Upper lobe of right lung (tissue), 1 donor: ENCODE data around the gene TTLL13. TPM values are rescaled to one million over a fixed set of nuclear protein-coding genes. Genes with fewer than 3 reads are reported as not detected.

ENCODE experiments used
- ATAC-seq: fragments of 200-7000 bp; cut with Tn5 transposase; one replicate; pipeline ENCODE4 v1.9.1; 2020; ENCODE audit warnings: mild to moderate bottlenecking, moderate library complexity
- DNase-seq: peaks from one replicate; pipeline ENCODE4 v3.0.0-alpha.2; 2020
- H3K27ac ChIP-seq: fragments of 200-600 bp; one replicate; pipeline ENCODE4 v1.8.0; 2022
- H3K27me3 ChIP-seq: fragments of 200-600 bp; one replicate; pipeline ENCODE4 v1.8.0; 2022; ENCODE audit warnings: mild to moderate bottlenecking
- H3K36me3 ChIP-seq: fragments of 200-600 bp; one replicate; pipeline ENCODE4 v1.8.0; 2022
- H3K4me1 ChIP-seq: fragments of 200-600 bp; one replicate; pipeline ENCODE4 v1.8.0; 2022
- H3K4me3 ChIP-seq: fragments of 200-600 bp; one replicate; pipeline ENCODE4 v1.8.0; 2022; ENCODE audit warnings: mild to moderate bottlenecking
- H3K9me3 ChIP-seq: fragments of 200-600 bp; one replicate; pipeline ENCODE4 v1.8.0; 2022
- intact Hi-C: fragments of 100-400 bp; cut with DNase I; formaldehyde crosslinking; loops from one replicate; pipeline ENCODE4 v1.11.0; 2022
- long read RNA-seq: library from polyadenylated mRNA; unstranded; transcript quantifications from one replicate; pipeline ENCODE4 v2.0.0, GENCODE V29; 2021
- total RNA-seq: library from RNA; stranded (reverse); fragmentation: NEBNext Ultra II Directional; extraction: Animal tissue kit (Norgen Biotek cat#: 25700); gene quantifications from one replicate; pipeline ENCODE4 v1.2.1, GENCODE V29; 2021
- TF ChIP-seq, protein P1 (sequence below): fragments of 200-600 bp; IDR thresholded peaks from one replicate; pipeline ENCODE4 v1.8.0; 2022; ENCODE audit warnings: antibody characterized with exemption
- donor health status: DM: no; HTN: yes; CAD: no; lungs with severe emphysema.

The TTLL13 gene, protein sequence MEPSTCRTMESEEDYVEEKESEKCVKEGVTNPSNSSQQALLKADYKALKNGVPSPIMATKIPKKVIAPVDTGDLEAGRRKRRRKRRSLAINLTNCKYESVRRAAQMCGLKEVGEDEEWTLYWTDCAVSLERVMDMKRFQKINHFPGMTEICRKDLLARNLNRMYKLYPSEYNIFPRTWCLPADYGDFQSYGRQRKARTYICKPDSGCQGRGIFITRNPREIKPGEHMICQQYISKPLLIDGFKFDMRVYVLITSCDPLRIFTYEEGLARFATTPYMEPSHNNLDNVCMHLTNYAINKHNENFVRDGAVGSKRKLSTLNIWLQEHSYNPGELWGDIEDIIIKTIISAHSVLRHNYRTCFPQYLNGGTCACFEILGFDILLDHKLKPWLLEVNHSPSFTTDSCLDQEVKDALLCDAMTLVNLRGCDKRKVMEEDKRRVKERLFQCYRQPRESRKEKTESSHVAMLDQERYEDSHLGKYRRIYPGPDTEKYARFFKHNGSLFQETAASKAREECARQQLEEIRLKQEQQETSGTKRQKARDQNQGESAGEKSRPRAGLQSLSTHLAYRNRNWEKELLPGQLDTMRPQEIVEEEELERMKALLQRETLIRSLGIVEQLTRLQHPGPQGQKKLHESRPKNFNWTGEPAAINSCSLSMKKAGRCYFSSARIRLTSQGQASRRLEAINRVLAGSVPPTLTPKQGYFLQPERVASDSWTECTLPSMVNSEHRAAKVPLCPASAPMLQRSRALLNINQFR
- total RNA-seq = not detected
- long read RNA-seq = 0 reads

DNA sequence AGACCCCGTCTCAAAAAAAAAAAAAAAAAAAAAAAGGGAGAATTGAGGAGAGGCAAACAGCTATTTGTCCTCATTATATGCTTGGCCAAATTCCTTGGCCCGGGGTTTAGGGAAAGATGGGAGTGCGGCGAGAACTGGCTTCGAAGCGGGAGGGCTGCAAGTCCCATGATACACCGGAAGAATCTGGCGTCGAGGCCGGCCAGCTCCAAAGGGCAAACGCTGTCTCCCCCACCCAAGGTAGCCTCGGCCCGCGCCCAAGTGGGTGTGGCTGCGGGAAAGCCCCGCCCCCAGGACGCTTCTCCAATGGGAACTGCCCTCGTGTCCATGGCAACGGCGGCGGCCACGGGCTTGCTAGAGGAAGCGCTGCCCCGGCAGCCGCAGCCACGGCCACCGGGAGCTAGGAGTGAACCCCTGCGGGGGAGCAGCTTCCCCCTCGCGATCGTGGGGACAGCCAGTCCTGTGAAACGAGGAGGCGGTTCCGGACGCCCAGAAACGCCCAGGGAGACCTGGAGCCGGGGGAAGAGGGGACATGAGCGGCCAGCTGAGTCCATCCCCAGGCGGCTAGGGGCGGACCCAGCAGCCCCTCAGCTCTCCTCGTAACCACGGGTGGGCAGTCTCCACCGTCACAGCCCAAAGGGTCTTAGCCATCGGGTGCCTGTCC lies at the start of gene TTLL13:
Gene TTLL13 (plus strand): TSS at position 354 of the 661 bp plus-strand sequence. CDS start 1,075 bp downstream, outside the sequence.
- no peaks in the 10 kb centered on the region for H3K36me3 ChIP-seq
- ATAC-seq (peak; percentile 98), DNase-seq (peak; percentile 97)
- H3K27ac ChIP-seq = peak within 1 kb of the TSS; percentile 65
- intact Hi-C loops = no loop called here
- TF ChIP-seq, protein P1, sequence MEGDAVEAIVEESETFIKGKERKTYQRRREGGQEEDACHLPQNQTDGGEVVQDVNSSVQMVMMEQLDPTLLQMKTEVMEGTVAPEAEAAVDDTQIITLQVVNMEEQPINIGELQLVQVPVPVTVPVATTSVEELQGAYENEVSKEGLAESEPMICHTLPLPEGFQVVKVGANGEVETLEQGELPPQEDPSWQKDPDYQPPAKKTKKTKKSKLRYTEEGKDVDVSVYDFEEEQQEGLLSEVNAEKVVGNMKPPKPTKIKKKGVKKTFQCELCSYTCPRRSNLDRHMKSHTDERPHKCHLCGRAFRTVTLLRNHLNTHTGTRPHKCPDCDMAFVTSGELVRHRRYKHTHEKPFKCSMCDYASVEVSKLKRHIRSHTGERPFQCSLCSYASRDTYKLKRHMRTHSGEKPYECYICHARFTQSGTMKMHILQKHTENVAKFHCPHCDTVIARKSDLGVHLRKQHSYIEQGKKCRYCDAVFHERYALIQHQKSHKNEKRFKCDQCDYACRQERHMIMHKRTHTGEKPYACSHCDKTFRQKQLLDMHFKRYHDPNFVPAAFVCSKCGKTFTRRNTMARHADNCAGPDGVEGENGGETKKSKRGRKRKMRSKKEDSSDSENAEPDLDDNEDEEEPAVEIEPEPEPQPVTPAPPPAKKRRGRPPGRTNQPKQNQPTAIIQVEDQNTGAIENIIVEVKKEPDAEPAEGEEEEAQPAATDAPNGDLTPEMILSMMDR = no peak
- H3K4me3 ChIP-seq = peak within 1 kb of the TSS; percentile 65
- H3K27me3 ChIP-seq = no peaks in the 10 kb centered on the region
- H3K9me3 ChIP-seq = no peaks in the 10 kb centered on the region
- H3K4me1 ChIP-seq = no peaks in the 10 kb centered on the region

DNA sequence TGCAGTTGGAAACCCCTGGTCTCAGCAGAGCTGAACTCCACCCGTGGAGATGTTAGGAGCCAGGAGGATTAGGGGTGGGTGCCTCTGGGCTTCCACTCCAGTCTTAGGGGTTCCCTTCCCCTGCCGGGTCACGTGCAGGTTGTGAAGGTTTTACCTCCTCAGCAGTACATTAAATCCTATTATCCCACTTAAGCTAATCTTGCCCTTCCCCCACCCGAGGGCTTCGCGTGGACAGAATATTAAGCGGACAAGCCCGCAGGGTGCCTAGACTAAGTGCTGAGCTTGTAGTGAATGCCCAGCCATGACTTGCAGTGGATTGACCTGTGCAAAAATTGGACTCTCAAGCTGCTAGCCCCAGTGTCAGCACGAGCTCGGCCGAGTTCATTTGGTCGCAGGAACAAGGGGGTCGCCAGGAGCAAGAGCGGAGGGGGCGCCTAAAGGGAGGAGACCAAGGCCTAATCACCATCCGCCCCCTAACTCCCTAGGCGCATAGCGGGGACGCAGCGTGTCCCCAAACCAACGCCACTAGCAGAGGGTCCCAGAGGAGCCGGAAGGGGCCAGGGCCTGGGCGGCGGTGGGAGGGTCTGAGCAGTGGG lies 48.7 kb upstream of the TTLL13 start:
- Histone ChIP-seq H3K9me3 (no peaks in the 10 kb centered on the region), H3K36me3 (no peaks in the 10 kb centered on the region), H3K4me1 (peaks cover 17% of the 10 kb centered on the region), H3K27ac (peak overlapping the region; percentile 78), H3K4me3 (peak overlapping the region; percentile 85), H3K27me3 (no peaks in the 10 kb centered on the region)
- TF ChIP-seq, protein P1 = no peak
- intact Hi-C loops = no loop called here
- ATAC-seq = peak; percentile 2
- no peak for DNase-seq

DNA sequence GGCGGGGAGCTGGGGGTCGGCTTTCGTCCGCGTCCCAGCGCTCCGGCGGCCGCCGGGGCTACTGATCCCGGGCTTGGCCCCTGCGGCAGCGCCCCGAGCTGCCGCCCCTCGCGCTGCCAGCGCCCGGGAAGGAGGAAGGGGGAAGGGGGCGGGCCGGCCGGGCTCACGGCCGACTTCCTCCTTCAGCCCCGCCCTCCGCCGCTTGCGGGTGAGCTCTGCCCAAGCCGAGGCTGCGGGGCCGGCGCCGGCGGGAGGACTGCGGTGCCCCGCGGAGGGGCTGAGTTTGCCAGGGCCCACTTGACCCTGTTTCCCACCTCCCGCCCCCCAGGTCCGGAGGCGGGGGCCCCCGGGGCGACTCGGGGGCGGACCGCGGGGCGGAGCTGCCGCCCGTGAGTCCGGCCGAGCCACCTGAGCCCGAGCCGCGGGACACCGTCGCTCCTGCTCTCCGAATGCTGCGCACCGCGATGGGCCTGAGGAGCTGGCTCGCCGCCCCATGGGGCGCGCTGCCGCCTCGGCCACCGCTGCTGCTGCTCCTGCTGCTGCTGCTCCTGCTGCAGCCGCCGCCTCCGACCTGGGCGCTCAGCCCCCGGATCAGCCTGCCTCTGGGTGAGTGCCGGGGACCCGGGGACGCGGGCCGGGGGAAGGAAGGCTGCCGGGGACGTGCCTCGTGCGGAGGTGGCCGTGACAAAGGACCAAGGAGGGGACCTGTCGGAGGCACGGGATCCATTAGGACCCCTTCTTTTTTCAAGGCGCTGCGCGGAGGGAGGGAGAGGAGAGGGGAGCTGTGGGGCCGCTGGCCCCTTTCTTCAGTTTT lies 48.0 kb upstream of the TTLL13 start, which contains the start of gene SEMA4B:
Gene SEMA4B (plus strand): TSS at position 201 of the 814 bp plus-strand sequence. CDS start 249 bp downstream, at position 450.
- TF ChIP-seq, protein P1 = no peak
- Histone ChIP-seq H3K27me3 (no peaks in the 10 kb centered on the region), H3K4me3 (peak within 1 kb of the TSS; percentile 85), H3K27ac (peak within 1 kb of the TSS; percentile 78), H3K36me3 (no peaks in the 10 kb centered on the region), H3K4me1 (peaks cover 17% of the 10 kb centered on the region), H3K9me3 (no peaks in the 10 kb centered on the region)
- ATAC-seq (peak; percentile 93), DNase-seq (peak; percentile 89)
- intact Hi-C loops = no loop called here

DNA sequence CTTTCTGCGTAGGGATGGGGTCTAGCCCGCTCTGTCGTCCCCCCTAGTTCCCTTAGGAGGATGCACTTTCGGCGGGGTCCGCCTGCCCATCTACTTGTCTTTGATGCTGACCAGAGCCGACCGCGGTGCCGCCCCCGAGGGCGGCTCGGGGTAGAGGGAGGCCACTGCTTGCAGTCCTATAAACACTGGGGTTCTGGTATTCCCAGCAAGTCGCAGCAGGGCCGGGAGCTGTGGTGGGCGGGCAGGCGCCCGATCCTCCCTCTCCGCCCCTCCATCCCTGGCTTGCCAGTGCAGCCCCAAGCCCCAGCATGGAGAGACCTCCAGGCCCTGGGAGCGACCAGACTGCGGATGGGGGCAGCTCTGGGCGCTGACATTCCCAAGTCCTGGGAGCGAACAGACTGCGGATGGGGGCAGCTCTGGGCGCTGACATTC lies 47.4 kb upstream of the TTLL13 start:
- DNase-seq (no peak), ATAC-seq (no peak)
- peak overlapping the region; percentile 78 for H3K27ac ChIP-seq
- H3K36me3 ChIP-seq = peaks cover 5% of the 10 kb centered on the region
- TF ChIP-seq, protein P1 = no peak
- no peaks in the 10 kb centered on the region for H3K27me3 ChIP-seq
- H3K4me1 ChIP-seq = peaks cover 17% of the 10 kb centered on the region
- intact Hi-C loops = no loop called here
- H3K4me3 ChIP-seq = peak overlapping the region; percentile 85
- no peaks in the 10 kb centered on the region for H3K9me3 ChIP-seq
